Bone marrow (tissue), 2 donors: ENCODE measurements around the gene NIN.

Source experiments
- DNase-seq, 2 donors: peaks; one replicate each; lab custom pipeline; 2025; lab: John Stamatoyannopoulos, UW

Gene NIN

GRCh38 chr14:50839691-50840090, 8.7 kb upstream of the NIN start:
- no peak for DNase-seq

GRCh38 chr14:50839048-50839447, 8.1 kb upstream of the NIN start:
- peak in 1 of 2 donors; percentile 35 for DNase-seq

GRCh38 chr14:50837850-50838470, 7.0 kb upstream of the NIN start:
- DNase-seq: no peak

- no peak for DNase-seq
Observed at GRCh38 chr14:50837271-50837670, 6.3 kb upstream of the NIN start.

- no peak for DNase-seq
Observed at GRCh38 chr14:50836515-50836914, 5.6 kb upstream of the NIN start.

- DNase-seq: peak in 1 of 2 donors; percentile 32
Observed at GRCh38 chr14:50835280-50835679, 4.3 kb upstream of the NIN start.

GRCh38 chr14:50834802-50835276, 3.9 kb upstream of the NIN start:
- DNase-seq: no peak

GRCh38 chr14:50832935-50833630, 2.1 kb upstream of the NIN start:
- DNase-seq: no peak

- DNase-seq: no peak
Observed at GRCh38 chr14:50831726-50832168, 785 bp upstream of the NIN start.

GRCh38 chr14:50830044-50830931, 674 bp downstream of the NIN start:
- DNase-seq: peak; percentile 28 to 67

GRCh38 chr14:50829489-50830043, 1.4 kb downstream of the NIN start:
- DNase-seq: no peak

- no peak for DNase-seq
Observed at GRCh38 chr14:50828721-50829488, 2.1 kb downstream of the NIN start.

GRCh38 chr14:50826681-50827080, 4.3 kb downstream of the NIN start:
- DNase-seq: no peak

GRCh38 chr14:50825307-50825706, 5.7 kb downstream of the NIN start:
- no peak for DNase-seq

- DNase-seq: peak in 1 of 2 donors; percentile 36
Observed at GRCh38 chr14:50823762-50824636, 7.0 kb downstream of the NIN start.

- DNase-seq: no peak
Observed at GRCh38 chr14:50823051-50823761, 7.8 kb downstream of the NIN start.

- no peak for DNase-seq
Observed at GRCh38 chr14:50822501-50823042, 8.4 kb downstream of the NIN start.

GRCh38 chr14:50821510-50822464, 9.2 kb downstream of the NIN start:
- peak in 1 of 2 donors; percentile 9 for DNase-seq
